Measurements from ENCODE around the gene JUND. TPM values are rescaled to one million over a fixed set of nuclear protein-coding genes. Genes with fewer than 3 reads are reported as not detected.

Gene JUND
- total and polyA plus RNA-seq, 4 donors, result 12.8 to 103 (median 41.8) TPM

DNA sequence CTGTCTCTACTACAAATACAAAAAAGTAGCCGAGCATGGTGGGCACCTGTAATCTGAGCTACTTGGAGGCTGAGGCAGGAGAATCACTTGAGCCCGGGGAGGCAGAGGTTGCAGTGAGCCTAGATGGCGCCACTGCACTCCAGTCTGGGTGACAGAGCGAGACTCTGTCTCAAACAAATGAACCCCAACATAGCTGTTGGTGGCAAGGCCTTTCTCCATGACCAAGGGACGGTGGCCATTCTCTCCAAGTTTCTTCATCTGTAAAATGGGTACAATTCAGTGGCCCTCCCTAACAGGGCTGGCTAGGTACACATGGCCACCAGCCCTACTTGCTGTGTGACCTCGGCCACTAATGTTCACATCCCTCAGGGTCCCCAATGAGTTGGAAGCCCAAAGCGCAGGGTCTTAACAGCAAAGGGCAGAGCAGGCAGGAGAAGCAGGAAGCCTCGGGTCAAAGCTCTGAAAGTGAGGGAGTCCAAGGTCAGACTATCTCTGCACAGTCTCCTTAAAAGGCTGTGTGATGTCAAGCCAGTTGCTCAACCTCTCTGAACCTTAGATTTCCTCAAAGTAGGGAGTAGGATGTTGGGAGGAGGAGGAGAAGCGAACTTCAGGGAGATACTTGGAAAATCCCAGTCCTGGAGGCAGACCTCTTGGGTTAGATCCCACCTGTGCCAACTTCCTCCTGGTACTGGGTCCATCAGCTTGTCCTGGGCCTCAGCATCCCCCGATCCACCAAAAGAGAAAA, 2.7 kb downstream of the JUND start (continued):
- TF ChIP-seq RAD21 (IDR thresholded peaks at IDR 0.05) (peak in 1 of 2 donors; percentile 38), HNF4A (conservative IDR thresholded peaks at IDR 0.05) (peak in 1 of 2 donors; percentile 19)

DNA sequence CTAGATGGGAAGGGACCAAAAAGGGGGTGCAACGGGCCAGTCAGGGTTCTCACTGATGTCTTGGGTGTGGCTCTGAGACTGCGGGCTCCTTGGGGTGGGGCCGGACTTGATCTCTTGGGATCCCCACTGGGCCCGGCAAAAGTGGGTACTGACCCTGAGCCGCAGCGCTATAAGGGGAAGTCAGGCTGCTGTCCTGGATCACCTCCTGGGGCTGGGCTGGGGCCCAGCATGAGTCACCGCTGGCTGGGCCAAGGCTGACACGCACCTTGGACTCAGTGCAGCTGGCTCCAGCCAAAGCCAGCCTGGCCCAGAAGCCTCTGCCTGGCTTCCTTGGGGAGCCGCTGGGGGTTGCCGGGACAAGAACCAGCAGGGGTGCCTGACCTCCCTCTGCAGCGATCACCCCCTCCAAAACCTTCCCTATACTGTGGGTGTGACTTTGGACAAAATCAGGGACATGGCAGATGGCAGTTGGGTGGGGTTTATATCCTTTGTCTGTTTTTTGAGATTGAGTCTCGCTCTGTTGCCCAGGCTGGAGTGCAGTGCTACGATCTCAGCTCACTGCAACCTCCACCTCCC, 6.6 kb downstream of the JUND start:
- H3K27ac ChIP-seq (ENCODE audit: low read depth in 1 of 2, low read length in 2 of 2), result peak overlapping the region; percentile 80 to 85
- H3K9me3 ChIP-seq (ENCODE audit: control insufficient read depth in 4 of 4, low read length in 3 of 4), result no peaks in the 10 kb centered on the region
- H3K27me3 ChIP-seq (ENCODE audit: control insufficient read depth in 4 of 4, insufficient read depth in 4 of 4, low read length in 3 of 4), result no peaks in the 10 kb centered on the region
- H3K4me1 ChIP-seq (ENCODE audit: control insufficient read depth in 4 of 4, insufficient read depth in 4 of 4, low read length in 3 of 4), result peaks cover 9 to 40% (median 35%) of the 10 kb centered on the region in 4 donors
- no peak overlapping the region for H3K4me3 ChIP-seq (ENCODE audit: low read depth in 1 of 3, low read length in 3 of 3)
- TF ChIP-seq HNF4A (conservative IDR thresholded peaks at IDR 0.05), result peak; percentile 79 to 89
- peak; percentile 85 to 87 for TF ChIP-seq RXRA (IDR thresholded peaks at IDR 0.05)
- peak; percentile 31 to 45 for TF ChIP-seq RAD21 (IDR thresholded peaks at IDR 0.05)
- TF ChIP-seq JUND (IDR thresholded peaks at IDR 0.05), result peak; percentile 99 to 100
- peak; percentile 78 for TF ChIP-seq NR2F2 (IDR thresholded peaks at IDR 0.05)
- TF ChIP-seq, protein P1, sequence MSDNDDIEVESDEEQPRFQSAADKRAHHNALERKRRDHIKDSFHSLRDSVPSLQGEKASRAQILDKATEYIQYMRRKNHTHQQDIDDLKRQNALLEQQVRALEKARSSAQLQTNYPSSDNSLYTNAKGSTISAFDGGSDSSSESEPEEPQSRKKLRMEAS (IDR thresholded peaks at IDR 0.05), result peak; percentile 67
- no peak for TF ChIP-seq FOXA1 (IDR thresholded peaks at IDR 0.05)
- TF ChIP-seq, protein P2, sequence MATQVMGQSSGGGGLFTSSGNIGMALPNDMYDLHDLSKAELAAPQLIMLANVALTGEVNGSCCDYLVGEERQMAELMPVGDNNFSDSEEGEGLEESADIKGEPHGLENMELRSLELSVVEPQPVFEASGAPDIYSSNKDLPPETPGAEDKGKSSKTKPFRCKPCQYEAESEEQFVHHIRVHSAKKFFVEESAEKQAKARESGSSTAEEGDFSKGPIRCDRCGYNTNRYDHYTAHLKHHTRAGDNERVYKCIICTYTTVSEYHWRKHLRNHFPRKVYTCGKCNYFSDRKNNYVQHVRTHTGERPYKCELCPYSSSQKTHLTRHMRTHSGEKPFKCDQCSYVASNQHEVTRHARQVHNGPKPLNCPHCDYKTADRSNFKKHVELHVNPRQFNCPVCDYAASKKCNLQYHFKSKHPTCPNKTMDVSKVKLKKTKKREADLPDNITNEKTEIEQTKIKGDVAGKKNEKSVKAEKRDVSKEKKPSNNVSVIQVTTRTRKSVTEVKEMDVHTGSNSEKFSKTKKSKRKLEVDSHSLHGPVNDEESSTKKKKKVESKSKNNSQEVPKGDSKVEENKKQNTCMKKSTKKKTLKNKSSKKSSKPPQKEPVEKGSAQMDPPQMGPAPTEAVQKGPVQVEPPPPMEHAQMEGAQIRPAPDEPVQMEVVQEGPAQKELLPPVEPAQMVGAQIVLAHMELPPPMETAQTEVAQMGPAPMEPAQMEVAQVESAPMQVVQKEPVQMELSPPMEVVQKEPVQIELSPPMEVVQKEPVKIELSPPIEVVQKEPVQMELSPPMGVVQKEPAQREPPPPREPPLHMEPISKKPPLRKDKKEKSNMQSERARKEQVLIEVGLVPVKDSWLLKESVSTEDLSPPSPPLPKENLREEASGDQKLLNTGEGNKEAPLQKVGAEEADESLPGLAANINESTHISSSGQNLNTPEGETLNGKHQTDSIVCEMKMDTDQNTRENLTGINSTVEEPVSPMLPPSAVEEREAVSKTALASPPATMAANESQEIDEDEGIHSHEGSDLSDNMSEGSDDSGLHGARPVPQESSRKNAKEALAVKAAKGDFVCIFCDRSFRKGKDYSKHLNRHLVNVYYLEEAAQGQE (IDR thresholded peaks at IDR 0.05), result peak; percentile 38
- TF ChIP-seq, protein P3, sequence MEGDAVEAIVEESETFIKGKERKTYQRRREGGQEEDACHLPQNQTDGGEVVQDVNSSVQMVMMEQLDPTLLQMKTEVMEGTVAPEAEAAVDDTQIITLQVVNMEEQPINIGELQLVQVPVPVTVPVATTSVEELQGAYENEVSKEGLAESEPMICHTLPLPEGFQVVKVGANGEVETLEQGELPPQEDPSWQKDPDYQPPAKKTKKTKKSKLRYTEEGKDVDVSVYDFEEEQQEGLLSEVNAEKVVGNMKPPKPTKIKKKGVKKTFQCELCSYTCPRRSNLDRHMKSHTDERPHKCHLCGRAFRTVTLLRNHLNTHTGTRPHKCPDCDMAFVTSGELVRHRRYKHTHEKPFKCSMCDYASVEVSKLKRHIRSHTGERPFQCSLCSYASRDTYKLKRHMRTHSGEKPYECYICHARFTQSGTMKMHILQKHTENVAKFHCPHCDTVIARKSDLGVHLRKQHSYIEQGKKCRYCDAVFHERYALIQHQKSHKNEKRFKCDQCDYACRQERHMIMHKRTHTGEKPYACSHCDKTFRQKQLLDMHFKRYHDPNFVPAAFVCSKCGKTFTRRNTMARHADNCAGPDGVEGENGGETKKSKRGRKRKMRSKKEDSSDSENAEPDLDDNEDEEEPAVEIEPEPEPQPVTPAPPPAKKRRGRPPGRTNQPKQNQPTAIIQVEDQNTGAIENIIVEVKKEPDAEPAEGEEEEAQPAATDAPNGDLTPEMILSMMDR (IDR thresholded peaks at IDR 0.05; ENCODE audit: low read depth, low read length, missing input control), result peak; percentile 10
- peak in 1 of 2 donors; percentile 37 for TF ChIP-seq GABPA (IDR thresholded peaks at IDR 0.05 in 1 of 2, conservative IDR thresholded peaks at IDR 0.05 in 1 of 2)
- peak; percentile 78 for TF ChIP-seq SP1 (IDR thresholded peaks at IDR 0.05)
- peak; percentile 62 for TF ChIP-seq YY1 (IDR thresholded peaks at IDR 0.05)
- no peak for TF ChIP-seq EGR1 (IDR thresholded peaks at IDR 0.05; ENCODE audit: low read depth in 2 of 2)
- peak; percentile 78 for TF ChIP-seq HNF4G (IDR thresholded peaks at IDR 0.05)
- TF ChIP-seq, protein P4, sequence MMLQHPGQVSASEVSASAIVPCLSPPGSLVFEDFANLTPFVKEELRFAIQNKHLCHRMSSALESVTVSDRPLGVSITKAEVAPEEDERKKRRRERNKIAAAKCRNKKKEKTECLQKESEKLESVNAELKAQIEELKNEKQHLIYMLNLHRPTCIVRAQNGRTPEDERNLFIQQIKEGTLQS (IDR thresholded peaks at IDR 0.05), result peak; percentile 98
- TF ChIP-seq TAF1 (conservative IDR thresholded peaks at IDR 0.05), result no peak
- no peak for TF ChIP-seq FOXA2 (IDR thresholded peaks at IDR 0.05)
- TF ChIP-seq, protein P5, sequence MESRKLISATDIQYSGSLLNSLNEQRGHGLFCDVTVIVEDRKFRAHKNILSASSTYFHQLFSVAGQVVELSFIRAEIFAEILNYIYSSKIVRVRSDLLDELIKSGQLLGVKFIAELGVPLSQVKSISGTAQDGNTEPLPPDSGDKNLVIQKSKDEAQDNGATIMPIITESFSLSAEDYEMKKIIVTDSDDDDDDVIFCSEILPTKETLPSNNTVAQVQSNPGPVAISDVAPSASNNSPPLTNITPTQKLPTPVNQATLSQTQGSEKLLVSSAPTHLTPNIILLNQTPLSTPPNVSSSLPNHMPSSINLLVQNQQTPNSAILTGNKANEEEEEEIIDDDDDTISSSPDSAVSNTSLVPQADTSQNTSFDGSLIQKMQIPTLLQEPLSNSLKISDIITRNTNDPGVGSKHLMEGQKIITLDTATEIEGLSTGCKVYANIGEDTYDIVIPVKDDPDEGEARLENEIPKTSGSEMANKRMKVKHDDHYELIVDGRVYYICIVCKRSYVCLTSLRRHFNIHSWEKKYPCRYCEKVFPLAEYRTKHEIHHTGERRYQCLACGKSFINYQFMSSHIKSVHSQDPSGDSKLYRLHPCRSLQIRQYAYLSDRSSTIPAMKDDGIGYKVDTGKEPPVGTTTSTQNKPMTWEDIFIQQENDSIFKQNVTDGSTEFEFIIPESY (IDR thresholded peaks at IDR 0.05), result no peak
- WGBS, result 23% methylated on average over 13 of the region's 13 CpGs
- no peak overlapping the region for H3K9ac ChIP-seq (ENCODE audit: low read depth in 1 of 2, low read length in 2 of 2)
- H3K36me3 ChIP-seq (ENCODE audit: control insufficient read depth in 4 of 4, insufficient read depth in 3 of 4, low read depth in 1 of 4, low read length in 3 of 4), result peaks cover 0 to 4% (median 1%) of the 10 kb centered on the region in 4 donors
- no peak for DNase-seq (ENCODE audit: low spot score)
